ENCODE results near the gene ZNF536. TPM values are rescaled to one million over a fixed set of nuclear protein-coding genes. Genes with fewer than 3 reads are reported as not detected.
A peak's percentile ranks its signal among the peaks of the same experiment; 100 is the strongest.

ZNF536 gene
- total and polyA plus RNA-seq, 12 donors = 2.3 to 10.8 (median 6.4) TPM

- Histone ChIP-seq H3K36me3 (replicated peaks in 1 of 2) (no peaks in the 10 kb centered on the region), H3K4me3 (no peak overlapping the region), H3K9me3 (replicated peaks in 1 of 3) (no peaks in the 10 kb centered on the region), H3K27me3 (no peaks in the 10 kb centered on the region), H3K4me1 (replicated peaks in 1 of 2) (no peaks in the 10 kb centered on the region), H3K27ac (no peak overlapping the region)
- DNase-seq = peak in 1 of 7 donors; percentile 10
- intact Hi-C loops (cut with DNase I) = no loop called here
- TF ChIP-seq POLR2A (IDR thresholded peaks at IDR 0.05) = no peak
- TF ChIP-seq CTCF (IDR thresholded peaks at IDR 0.05) = no peak
- WGBS, 4 donors = 91 to 97% (median 93%) methylated on average over 3 of the region's 3 CpGs
These were observed 44.1 kb upstream of the ZNF536 start for GRCh38 chr19:30328096-30328495.

- no peak overlapping the region for H3K27ac ChIP-seq
- H3K9me3 ChIP-seq (replicated peaks in 1 of 3) = no peaks in the 10 kb centered on the region
- TF ChIP-seq CTCF (IDR thresholded peaks at IDR 0.05) (no peak), POLR2A (IDR thresholded peaks at IDR 0.05) (no peak)
- H3K27me3 ChIP-seq = no peaks in the 10 kb centered on the region
- no peaks in the 10 kb centered on the region for H3K4me1 ChIP-seq (replicated peaks in 1 of 2)
- DNase-seq = no peak
- H3K4me3 ChIP-seq = no peak overlapping the region
- no peaks in the 10 kb centered on the region for H3K36me3 ChIP-seq (replicated peaks in 1 of 2)
- intact Hi-C loops (cut with DNase I) = no loop called here
- WGBS, 4 donors = 80 to 87% (median 83%) methylated on average over 3 to 4 of the region's 4 CpGs
These were observed 41.9 kb upstream of the ZNF536 start for GRCh38 chr19:30330266-30330665.

GRCh38 chr19:30332445-30333234 lies 39.5 kb upstream of the ZNF536 start:
- intact Hi-C loops (cut with DNase I) = no loop called here
- no peaks in the 10 kb centered on the region for H3K4me1 ChIP-seq (replicated peaks in 1 of 2)
- H3K36me3 ChIP-seq (replicated peaks in 1 of 2) = no peaks in the 10 kb centered on the region
- WGBS, 4 donors = 90 to 95% (median 92%) methylated on average over 10 of the region's 10 CpGs
- no peaks in the 10 kb centered on the region for H3K9me3 ChIP-seq (replicated peaks in 1 of 3)
- no peak overlapping the region for H3K27ac ChIP-seq
- TF ChIP-seq POLR2A (IDR thresholded peaks at IDR 0.05) (no peak), CTCF (IDR thresholded peaks at IDR 0.05) (no peak)
- H3K4me3 ChIP-seq = no peak overlapping the region
- DNase-seq = no peak
- H3K27me3 ChIP-seq = no peaks in the 10 kb centered on the region

- no peaks in the 10 kb centered on the region for H3K9me3 ChIP-seq (replicated peaks in 1 of 3)
- H3K27ac ChIP-seq = no peak overlapping the region
- no peaks in the 10 kb centered on the region for H3K4me1 ChIP-seq (replicated peaks in 1 of 2)
- no peaks in the 10 kb centered on the region for H3K36me3 ChIP-seq (replicated peaks in 1 of 2)
- H3K27me3 ChIP-seq = no peaks in the 10 kb centered on the region
- intact Hi-C loops (cut with DNase I) = no loop called here
- DNase-seq = no peak
- H3K4me3 ChIP-seq = no peak overlapping the region
- 87 to 90% (median 88%) methylated on average over 12 of the region's 12 CpGs for WGBS, 4 donors
- TF ChIP-seq CTCF (IDR thresholded peaks at IDR 0.05) (no peak), POLR2A (IDR thresholded peaks at IDR 0.05) (no peak)
These were observed 38.7 kb upstream of the ZNF536 start for GRCh38 chr19:30333291-30334065.
